ENCODE measurements around the gene RFWD3. TPM values are rescaled to one million over a fixed set of nuclear protein-coding genes. Genes with fewer than 3 reads are reported as not detected.

Gene RFWD3
- total and polyA plus RNA-seq, 2 experiments from 2014 or later, result 12.8 to 12.9 TPM

GRCh38 chr16:74601126-74601871, 65.4 kb downstream of the RFWD3 start:
- H2AFZ ChIP-seq, result no peak overlapping the region
- no peaks in the 10 kb centered on the region for H3K36me3 ChIP-seq (replicated peaks; ENCODE audit: insufficient read depth, low read depth)
- DNase-seq (ENCODE audit: low spot score), result no peak
- peaks cover 100% of the 10 kb centered on the region for H3K79me2 ChIP-seq
- no peaks in the 10 kb centered on the region for H3K27me3 ChIP-seq
- TF ChIP-seq EZH2 (IDR thresholded peaks at IDR 0.05; ENCODE audit: borderline replicate concordance) (no peak), CTCF (IDR thresholded peaks at IDR 0.05; ENCODE audit: poor library complexity) (no peak), EZH2phosphoT487 (IDR thresholded peaks at IDR 0.05; ENCODE audit: low read depth, severe bottlenecking, unreplicated experiment) (no peak)
- H3K4me2 ChIP-seq, result no peak overlapping the region
- H4K20me1 ChIP-seq (ENCODE audit: insufficient read depth, poor library complexity, severe bottlenecking), result peaks cover 77% of the 10 kb centered on the region
- H3K4me3 ChIP-seq, result no peak overlapping the region
- H3K9me3 ChIP-seq (ENCODE audit: low read depth), result no peaks in the 10 kb centered on the region
- no peak overlapping the region for H3K27ac ChIP-seq
- WGBS (ENCODE audit: low lambda C conversion rate, missing lambda C conversion rate), result 66% methylated on average over 9 of the region's 9 CpGs
- H3K4me1 ChIP-seq (ENCODE audit: insufficient read depth), result peaks cover 18% of the 10 kb centered on the region
- no peaks in the 10 kb centered on the region for H3K9me2 ChIP-seq (replicated peaks; ENCODE audit: insufficient read depth)

GRCh38 chr16:74596586-74596985, 70.1 kb downstream of the RFWD3 start:
- H3K9me2 ChIP-seq (replicated peaks; ENCODE audit: insufficient read depth), result no peaks in the 10 kb centered on the region
- DNase-seq (ENCODE audit: low spot score), result no peak
- no peak overlapping the region for H3K27ac ChIP-seq
- H3K4me1 ChIP-seq (ENCODE audit: insufficient read depth), result no peaks in the 10 kb centered on the region
- no peaks in the 10 kb centered on the region for H3K9me3 ChIP-seq (ENCODE audit: low read depth)
- H4K20me1 ChIP-seq (ENCODE audit: insufficient read depth, poor library complexity, severe bottlenecking), result peaks cover 60% of the 10 kb centered on the region
- peaks cover 100% of the 10 kb centered on the region for H3K79me2 ChIP-seq
- no peak overlapping the region for H3K4me2 ChIP-seq
- TF ChIP-seq CTCF (IDR thresholded peaks at IDR 0.05; ENCODE audit: poor library complexity) (no peak), EZH2phosphoT487 (IDR thresholded peaks at IDR 0.05; ENCODE audit: low read depth, severe bottlenecking, unreplicated experiment) (no peak), EZH2 (IDR thresholded peaks at IDR 0.05; ENCODE audit: borderline replicate concordance) (no peak)
- WGBS (ENCODE audit: low lambda C conversion rate, missing lambda C conversion rate), result 88% methylated on average over 2 of the region's 2 CpGs
- H3K27me3 ChIP-seq, result no peaks in the 10 kb centered on the region
- H3K36me3 ChIP-seq (replicated peaks; ENCODE audit: insufficient read depth, low read depth), result no peaks in the 10 kb centered on the region
- H2AFZ ChIP-seq, result no peak overlapping the region
- H3K4me3 ChIP-seq, result no peak overlapping the region

GRCh38 chr16:74592847-74593246, 73.8 kb downstream of the RFWD3 start:
- Histone ChIP-seq H2AFZ (no peak overlapping the region), H3K4me3 (no peak overlapping the region), H3K79me2 (peaks cover 100% of the 10 kb centered on the region), H3K27me3 (no peaks in the 10 kb centered on the region), H3K4me2 (no peak overlapping the region), H4K20me1 (ENCODE audit: insufficient read depth, poor library complexity, severe bottlenecking) (peaks cover 51% of the 10 kb centered on the region), H3K36me3 (replicated peaks; ENCODE audit: insufficient read depth, low read depth) (no peaks in the 10 kb centered on the region), H3K9me2 (replicated peaks; ENCODE audit: insufficient read depth) (no peaks in the 10 kb centered on the region), H3K9me3 (ENCODE audit: low read depth) (no peaks in the 10 kb centered on the region), H3K4me1 (ENCODE audit: insufficient read depth) (no peaks in the 10 kb centered on the region), H3K27ac (no peak overlapping the region)
- 69% methylated on average over 3 of the region's 3 CpGs for WGBS (ENCODE audit: low lambda C conversion rate, missing lambda C conversion rate)
- DNase-seq (ENCODE audit: low spot score), result no peak
- TF ChIP-seq EZH2phosphoT487 (IDR thresholded peaks at IDR 0.05; ENCODE audit: low read depth, severe bottlenecking, unreplicated experiment) (no peak), EZH2 (IDR thresholded peaks at IDR 0.05; ENCODE audit: borderline replicate concordance) (no peak), CTCF (IDR thresholded peaks at IDR 0.05; ENCODE audit: poor library complexity) (no peak)
